Endothelial cell of umbilical vein (primary cell): Measurements from ENCODE around the gene RPL35. TPM values are rescaled to one million over a fixed set of nuclear protein-coding genes. Genes with fewer than 3 reads are reported as not detected.

Experiments used
- BruUV-seq: library from RNA; stranded (reverse); fragments of 400-500 nt; replicated peaks from 2 replicates; lab custom pipeline; 2021; lab: Mats Ljungman, UMichigan
- CTCF ChIA-PET: fragments of 300-600, 350-600 bp; sonication (Branson Sonifier 250); formaldehyde crosslinking; loops from one replicate; lab custom pipeline; 2021; ENCODE audit warnings: antibody characterized with exemption, inconsistent platforms; lab: Charles Lee
- POLR2A ChIA-PET: fragments of 300-600, 350-600 bp; sonication (Branson Sonifier 250); formaldehyde crosslinking; loops from one replicate; lab custom pipeline; 2021; ENCODE audit warnings: antibody characterized with exemption, inconsistent platforms; lab: Charles Lee
- DNase-seq: peaks from one replicate; pipeline ENCODE4 v3.0.0-alpha.2; 2011; ENCODE audit warnings: low read depth, low spot score
- FAIRE-seq: peaks from 2 replicates; lab custom pipeline; 2011; peaks lifted over from hg19 to GRCh38; lab: Jason Lieb, UNC
- H2AFZ ChIP-seq: 2 replicates; pipeline ENCODE4 v1.6.0; 2012; ENCODE audit warnings: low read depth, low read length, control low read depth, inconsistent platforms
- H3K27ac ChIP-seq: 2 replicates; pipeline ENCODE4 v1.5.1; 2011; ENCODE audit warnings: low read depth, mild to moderate bottlenecking, control low read depth, low read length, moderate library complexity; ENCODE audit not compliant: insufficient read depth
- H3K27me3 ChIP-seq, 2 experiments: 2 replicates each; pipeline versions ENCODE4 v1.6.0 to v1.6.1; 2011; ENCODE audit warnings: low read length in 2 of 2, mixed read lengths in 1 of 2; ENCODE audit not compliant: control insufficient read depth in 2 of 2, insufficient read depth in 2 of 2
- H3K36me3 ChIP-seq, 2 experiments: 2 replicates in 1 of 2; 3 replicates in 1 of 2; pipeline ENCODE4 v1.5.1; 2011; ENCODE audit warnings: low read length in 2 of 2, mild to moderate bottlenecking in 1 of 2, moderate library complexity in 1 of 2; ENCODE audit not compliant: control insufficient read depth in 2 of 2, insufficient read depth in 2 of 2; ENCODE audit errors: extremely low read depth in 1 of 2
- H3K4me1 ChIP-seq: 3 replicates; pipeline ENCODE4 v1.5.1; 2011; ENCODE audit warnings: mild to moderate bottlenecking, low read length; ENCODE audit not compliant: control insufficient read depth, insufficient read depth; ENCODE audit errors: extremely low read depth
- H3K4me2 ChIP-seq: 2 replicates; pipeline ENCODE4 v1.6.1; 2011; ENCODE audit warnings: low read length, control low read depth, mixed read lengths; ENCODE audit not compliant: insufficient read depth
- H3K4me3 ChIP-seq, 3 experiments: fragments of 200-600 bp in 1 of 3; sonication (generic), shearing (Covaris generic) in 1 of 3; replicated peaks in 1 of 3; 2 replicates each; pipeline ENCODE4 v1.5.1; 2011 to 2016; ENCODE audit warnings: control low read depth in 3 of 3, low read length in 3 of 3, mild to moderate bottlenecking in 2 of 3, inconsistent platforms in 1 of 3, low read depth in 1 of 3, moderate library complexity in 1 of 3; ENCODE audit not compliant: insufficient read depth in 1 of 3
- H3K79me2 ChIP-seq: 2 replicates; pipeline ENCODE4 v1.6.0; 2012; ENCODE audit warnings: low read length, inconsistent platforms; ENCODE audit not compliant: control insufficient read depth, insufficient read depth
- H3K9ac ChIP-seq: replicated peaks from 2 replicates; pipeline ENCODE3; 2011; ENCODE audit warnings: low read length, control low read depth; ENCODE audit not compliant: insufficient read depth; ENCODE audit errors: extremely low read depth
- H3K9me1 ChIP-seq: replicated peaks from 3 replicates; pipeline ENCODE4 v1.6.0; 2011; ENCODE audit warnings: mild to moderate bottlenecking, low read length; ENCODE audit not compliant: control insufficient read depth, insufficient read depth; ENCODE audit errors: extremely low read depth
- H3K9me3 ChIP-seq: replicated peaks from 2 replicates; pipeline ENCODE4 v1.5.1; 2012; ENCODE audit warnings: low read length, inconsistent platforms; ENCODE audit not compliant: control insufficient read depth, insufficient read depth
- H4K20me1 ChIP-seq: replicated peaks from 2 replicates; pipeline ENCODE3; 2011; ENCODE audit warnings: mild to moderate bottlenecking, low read length; ENCODE audit not compliant: control insufficient read depth, insufficient read depth; ENCODE audit errors: extremely low read depth
- CTCF ChIP-seq, 2 donors: IDR thresholded peaks; 1 replicate in 1 of 2; 2 replicates in 1 of 2; pipeline ENCODE4 v1.5.1; 2011; ENCODE audit warnings: low read length in 2 of 2, mild to moderate bottlenecking in 2 of 2, moderate library complexity in 2 of 2, control low read depth in 1 of 2, inconsistent platforms in 1 of 2, low read depth in 1 of 2; ENCODE audit not compliant: insufficient read depth in 1 of 2; ENCODE audit errors: extremely low read depth in 1 of 2
- EZH2 ChIP-seq: IDR thresholded peaks from 2 replicates; pipeline ENCODE4 v1.6.1; 2012; ENCODE audit warnings: borderline replicate concordance, low read depth, mild to moderate bottlenecking, moderate library complexity, low read length, inconsistent platforms; ENCODE audit not compliant: severe bottlenecking
- FOS ChIP-seq: IDR thresholded peaks from 2 replicates; pipeline ENCODE4 v1.6.1; 2011; ENCODE audit warnings: mild to moderate bottlenecking, low read length, moderate library complexity, borderline replicate concordance; ENCODE audit not compliant: insufficient read depth
- GATA2 ChIP-seq: IDR thresholded peaks from 2 replicates; pipeline ENCODE4 v1.7.0; 2011; ENCODE audit warnings: low read depth, mild to moderate bottlenecking, moderate library complexity, mixed read lengths, low read length; ENCODE audit not compliant: insufficient read length, insufficient read depth
- JUN ChIP-seq: IDR thresholded peaks from 2 replicates; pipeline ENCODE4 v1.6.1; 2011; ENCODE audit warnings: borderline replicate concordance, low read depth; ENCODE audit not compliant: insufficient read length, insufficient read depth
- MAX ChIP-seq: IDR thresholded peaks from 2 replicates; pipeline ENCODE4 v1.6.1; 2011; ENCODE audit not compliant: insufficient read depth, insufficient read length
- MYC ChIP-seq: IDR thresholded peaks from one replicate; pipeline ENCODE4 v1.6.1; 2011; ENCODE audit warnings: mild to moderate bottlenecking, low read depth, low read length
- POLR2A ChIP-seq: IDR thresholded peaks from 2 replicates; pipeline ENCODE4 v1.6.1; 2012; ENCODE audit warnings: low read depth, mild to moderate bottlenecking, control low read depth, low read length
- POLR2AphosphoS5 ChIP-seq: IDR thresholded peaks from 2 replicates; pipeline ENCODE4 v1.6.1; 2012; ENCODE audit warnings: low read depth, mild to moderate bottlenecking, control low read depth, low read length, moderate library complexity; ENCODE audit not compliant: insufficient read depth
- dilution Hi-C: fragments of 300-500 bp; cut with MboI; formaldehyde crosslinking; loops from one replicate; pipeline ENCODE4 v1.15.0; 2019; ENCODE audit warnings: low sequenced_read_pairs; ENCODE audit not compliant: extremely low pct_ligation_motif_present
- intact Hi-C: fragments of 100-400 bp; cut with micrococcal nuclease; formaldehyde crosslinking; loops from one replicate; pipeline ENCODE4 v1.10.0; 2022
- polyA plus RNA-seq, 4 experiments: library from polyadenylated mRNA; depleted of rRNA in 3 of 4; stranded (reverse) in 3 of 4; unstranded in 1 of 4; fragments of >200 nt; gene quantifications; 2 replicates each; pipeline versions ENCODE4 v1.2.1 to v1.2.3, GENCODE V29; 2011 to 2012; ENCODE audit warnings: missing spikeins in 1 of 4
- total RNA-seq: library from RNA; stranded (reverse); gene quantifications from 2 replicates; pipeline ENCODE4 v1.2.3, GENCODE V29; 2021

The RPL35 gene
- total and polyA plus RNA-seq, 2 donors (not counting 3 experiments of a cell fraction or from before 2014, with no cell fraction given): 1,230 to 2,206 TPM

GRCh38 chr9:124813041-124813440 is 48.7 kb downstream of the RPL35 start:
- Histone ChIP-seq H3K9me3 (no peaks in the 10 kb centered on the region), H3K4me1 (no peaks in the 10 kb centered on the region), H3K79me2 (no peaks in the 10 kb centered on the region), H3K4me2 (no peak overlapping the region), H3K27me3 (no peaks in the 10 kb centered on the region), H3K36me3 (no peaks in the 10 kb centered on the region), H4K20me1 (no peaks in the 10 kb centered on the region), H3K4me3 (no peak overlapping the region), H2AFZ (no peak overlapping the region), H3K9ac (no peak overlapping the region), H3K27ac (no peak overlapping the region), H3K9me1 (no peaks in the 10 kb centered on the region)
- no peak for FAIRE-seq
- DNase-seq: no peak
- no TSS peak for BruUV-seq
- dilution Hi-C loops: no loop called here
- TF ChIP-seq CTCF (IDR thresholded peaks at IDR 0.05; ENCODE audit: extremely low read depth in 1 of 2, insufficient read depth in 1 of 2, low read depth in 1 of 2, low read length in 2 of 2): no peak
- no peak for TF ChIP-seq POLR2A
- TF ChIP-seq JUN: no peak
- no peak for TF ChIP-seq MAX
- no peak for TF ChIP-seq MYC
- no peak for TF ChIP-seq POLR2AphosphoS5
- no peak for TF ChIP-seq EZH2
- TF ChIP-seq FOS: no peak
- TF ChIP-seq GATA2: no peak
- intact Hi-C loops: no loop called here
- CTCF ChIA-PET: interaction anchor here (1.5 kb wide), 1 partner anchor 9 kb away, joined by 4 read pairs; no protein-coding TSS in a partner anchor
- POLR2A ChIA-PET: no interaction called here
